Heart right ventricle (tissue), 16 donors: ENCODE measurements around the gene LOXL1. TPM values are rescaled to one million over a fixed set of nuclear protein-coding genes. Genes with fewer than 3 reads are reported as not detected.
"Not testable (repeated sequence)": the region's sequence is repeated elsewhere in the genome, so short reads cannot be mapped to it uniquely, and the experiment has no call there.

Source experiments
- ATAC-seq, 8 donors: fragments of 200-7000 bp; cut with Tn5 transposase; one replicate each; pipeline ENCODE4 v1.9.1; 2020; ENCODE audit warnings: mild to moderate bottlenecking in 8 of 8, moderate library complexity in 8 of 8, moderate number of reproducible peaks in 1 of 8
- DNase-seq, 2 donors: peaks; one replicate each; pipeline ENCODE4 v3.0.0-alpha.2; 2020
- H3K27ac ChIP-seq, 10 donors: fragments of 200-600 bp; sonication (generic) in 2 of 10; one replicate each; pipeline versions ENCODE4 v1.5.0 to v1.8.0; 2020 to 2022; ENCODE audit warnings: mild to moderate bottlenecking in 3 of 10
- H3K27me3 ChIP-seq, 7 donors: fragments of 200-600 bp; one replicate each; pipeline ENCODE4 v1.8.0; 2021 to 2022; ENCODE audit warnings: mild to moderate bottlenecking in 2 of 7
- H3K36me3 ChIP-seq, 9 donors: fragments of 200-600 bp; sonication (generic) in 1 of 9; one replicate each; pipeline versions ENCODE4 v1.5.0 to v1.8.0; 2020 to 2022; ENCODE audit warnings: mild to moderate bottlenecking in 2 of 9
- H3K4me1 ChIP-seq, 9 donors: fragments of 200-600 bp; sonication (generic) in 1 of 9; one replicate each; pipeline versions ENCODE4 v1.5.0 to v1.8.0; 2020 to 2022; ENCODE audit warnings: mild to moderate bottlenecking in 4 of 9
- H3K4me3 ChIP-seq, 10 donors: fragments of 200-600 bp; sonication (generic) in 2 of 10; one replicate each; pipeline versions ENCODE4 v1.5.0 to v1.8.0; 2020 to 2022; ENCODE audit warnings: mild to moderate bottlenecking in 7 of 10, moderate library complexity in 2 of 10
- H3K9me3 ChIP-seq, 11 donors: fragments of 200-600 bp in 10 of 11; sonication (generic) in 2 of 11; one replicate each; pipeline versions ENCODE4 v1.5.0 to v1.8.0; 2013 to 2022; ENCODE audit warnings: mild to moderate bottlenecking in 2 of 11, control low read depth in 1 of 11, moderate library complexity in 1 of 11
- WGBS, 2 donors: extraction: QIAGEN DNeasy Blood & Tissue Kit; methylation state at CpG; one replicate each; pipeline ENCODE4 v1.1.7; 2013; ENCODE audit warnings: inconsistent platforms in 1 of 2; 5-methylcytosine and 5-hydroxymethylcytosine counted together
- intact Hi-C, 10 donors: fragments of 100-400 bp; cut with DNase I; formaldehyde crosslinking; loops; one replicate each; pipeline versions ENCODE4 v1.11.1 to v1.14.2; 2022
- polyA plus RNA-seq, 2 donors: library from polyadenylated mRNA; stranded (reverse); fragments of 200-250 nt; gene quantifications; one replicate each; pipeline ENCODE4 v1.2.3, GENCODE V29; 2013
- total RNA-seq, 10 donors: library from RNA; stranded (reverse); fragmentation: NEBNext Ultra II Directional in 3 of 10; extraction: Animal tissue kit (Norgen Biotek cat#: 25700) in 3 of 10; gene quantifications; one replicate each; pipeline versions ENCODE4 v1.2.1 to v1.2.4, GENCODE V29; 2021 to 2023
- TF ChIP-seq, protein P1 (sequence below), 9 donors: fragments of 200-600 bp; sonication (generic) in 2 of 9; IDR thresholded peaks; one replicate each; pipeline versions ENCODE4 v1.5.0 to v1.8.0; 2021 to 2022; ENCODE audit warnings: antibody characterized with exemption in 9 of 9, mild to moderate bottlenecking in 5 of 9, moderate library complexity in 1 of 9
- donor health status: Arrhythmogenic right ventricular cardiomyopathy.
- donor health status: ischemic (EF 13 %, LVEDD 7.1; RV severe dilation, severe dysfunction).
- donor health status: healthy with polysubstance abuse.
- donor health status: DM: no; HTN: yes; CAD: no.
- donor health status: DM: no; HTN: no; CAD: no.
- donor health status: ischemic (EF 25% LVEDD 6.9; RV normal size, moderate dysfunction).
- donor health status: ischemic (EF 25% LVEDD 5.7; RV mildly dilated, moderate dysfunction).
- donor health status: healthy.
- donor health status: DM: yes; HTN: yes; CAD: no.
- donor health status: Ischemic cardiomyopathy.
- donor health status: ischemic (EF 35%, LVEDD 5.7; RV mildly dilated, moderate dysfunction).
- donor health status: nonischemic (EF 11% LVEDD 7.7; RV severe dilation, severe dysfunction).
- donor health status: DM: yes; HTN: yes; CAD: no.
- donor health status: PGD.
- donor health status: ischemic (EF 29% LVEDD 5.4; RV normal size, mild dysfunction).
- donor health status: nonischemic (EF 23%, LVEDD 6.1; RV moderate dilation, normal function).

Gene LOXL1
- total and polyA plus RNA-seq, 12 donors = 11.2 to 66.6 (median 27.8) TPM

DNA sequence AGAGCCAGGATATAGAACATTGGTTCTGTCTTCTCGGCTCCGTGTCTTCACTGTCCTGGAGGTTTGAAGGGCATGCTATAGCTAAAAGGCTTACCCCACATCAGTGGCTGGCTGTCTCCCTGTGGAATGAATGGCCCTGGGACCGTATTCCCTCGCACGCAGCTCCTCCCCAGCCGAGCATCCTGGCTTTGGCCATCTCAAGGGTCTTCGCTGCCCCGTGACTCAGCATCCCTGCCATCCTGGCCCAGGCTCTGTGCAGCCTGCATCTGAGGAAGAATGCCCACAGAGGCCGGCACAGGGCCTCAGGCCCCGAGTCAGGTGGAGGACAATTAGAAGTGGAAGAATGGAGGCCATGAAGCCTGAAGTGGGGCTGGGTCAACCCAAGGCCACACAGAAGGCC lies 11.0 kb downstream of the LOXL1 start:
- Histone ChIP-seq H3K27me3 (no peaks in the 10 kb centered on the region), H3K4me1 (peaks cover 12 to 85% (median 43%) of the 10 kb centered on the region in 9 donors), H3K36me3 (no peaks in the 10 kb centered on the region), H3K9me3 (no peaks in the 10 kb centered on the region), H3K4me3 (no peak overlapping the region), H3K27ac (peak overlapping the region in 4 of 10 donors; percentile 12 to 58 (median 31))
- intact Hi-C loops = no loop called here
- TF ChIP-seq, protein P1, sequence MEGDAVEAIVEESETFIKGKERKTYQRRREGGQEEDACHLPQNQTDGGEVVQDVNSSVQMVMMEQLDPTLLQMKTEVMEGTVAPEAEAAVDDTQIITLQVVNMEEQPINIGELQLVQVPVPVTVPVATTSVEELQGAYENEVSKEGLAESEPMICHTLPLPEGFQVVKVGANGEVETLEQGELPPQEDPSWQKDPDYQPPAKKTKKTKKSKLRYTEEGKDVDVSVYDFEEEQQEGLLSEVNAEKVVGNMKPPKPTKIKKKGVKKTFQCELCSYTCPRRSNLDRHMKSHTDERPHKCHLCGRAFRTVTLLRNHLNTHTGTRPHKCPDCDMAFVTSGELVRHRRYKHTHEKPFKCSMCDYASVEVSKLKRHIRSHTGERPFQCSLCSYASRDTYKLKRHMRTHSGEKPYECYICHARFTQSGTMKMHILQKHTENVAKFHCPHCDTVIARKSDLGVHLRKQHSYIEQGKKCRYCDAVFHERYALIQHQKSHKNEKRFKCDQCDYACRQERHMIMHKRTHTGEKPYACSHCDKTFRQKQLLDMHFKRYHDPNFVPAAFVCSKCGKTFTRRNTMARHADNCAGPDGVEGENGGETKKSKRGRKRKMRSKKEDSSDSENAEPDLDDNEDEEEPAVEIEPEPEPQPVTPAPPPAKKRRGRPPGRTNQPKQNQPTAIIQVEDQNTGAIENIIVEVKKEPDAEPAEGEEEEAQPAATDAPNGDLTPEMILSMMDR (IDR thresholded peaks at IDR 0.05) = no peak
- DNase-seq = no peak
- 78 to 87% methylated on average over 10 of the region's 10 CpGs for WGBS, 2 donors
- no peak for ATAC-seq

DNA sequence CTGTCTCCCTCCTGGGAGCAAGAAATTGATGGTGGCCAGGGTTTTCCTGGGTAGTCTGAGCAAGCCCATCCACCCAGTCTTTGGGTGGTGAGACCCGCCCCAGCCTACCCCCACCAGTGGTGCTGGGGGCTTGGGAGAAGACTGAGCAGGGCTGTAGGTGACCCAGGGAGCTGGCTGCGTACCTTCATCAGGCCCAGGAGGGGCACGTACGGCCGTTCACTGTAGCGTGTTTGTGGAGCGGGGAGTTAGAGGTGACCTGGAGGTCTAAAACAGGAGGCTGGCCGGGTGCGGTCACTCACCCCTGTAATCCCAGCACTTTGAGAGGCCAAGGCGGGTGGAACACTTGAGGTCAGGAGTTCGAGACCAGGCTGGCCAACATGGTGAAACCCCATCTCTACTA lies 11.5 kb downstream of the LOXL1 start:
- no peaks in the 10 kb centered on the region for H3K36me3 ChIP-seq
- no peak for DNase-seq
- H3K4me3 ChIP-seq = no peak overlapping the region
- no peaks in the 10 kb centered on the region for H3K27me3 ChIP-seq
- TF ChIP-seq, protein P1 (IDR thresholded peaks at IDR 0.05) = no peak
- ATAC-seq = no peak
- intact Hi-C loops = no loop called here
- H3K4me1 ChIP-seq = peaks cover 12 to 85% (median 44%) of the 10 kb centered on the region in 9 donors
- peak overlapping the region in 1 of 10 donors; percentile 58 for H3K27ac ChIP-seq
- WGBS, 2 donors = 97 to 99% methylated on average over 11 of the region's 11 CpGs
- H3K9me3 ChIP-seq = no peaks in the 10 kb centered on the region

DNA sequence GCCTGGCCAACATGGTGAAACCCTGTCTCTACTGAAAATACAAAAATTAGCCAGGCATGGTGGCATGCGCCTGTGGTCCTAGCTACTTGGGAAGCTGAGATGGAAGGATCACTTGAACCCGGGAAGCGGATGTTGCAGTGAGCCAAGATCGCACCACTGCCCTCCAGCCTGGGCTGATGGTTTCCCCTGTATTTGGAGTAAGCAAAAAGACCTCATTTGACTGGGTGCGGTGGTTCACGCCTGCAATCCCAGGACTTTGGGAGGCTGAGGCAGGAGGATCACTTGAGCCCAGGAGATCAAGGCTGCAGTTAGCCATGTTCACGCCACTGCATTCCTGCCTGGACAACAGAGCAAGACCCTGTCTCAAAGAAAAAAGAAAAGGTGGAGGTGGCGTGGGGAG lies 12.3 kb downstream of the LOXL1 start:
- DNase-seq, ATAC-seq, intact Hi-C loops, H3K27ac ChIP-seq, H3K9me3 ChIP-seq, H3K27me3 ChIP-seq, H3K36me3 ChIP-seq, H3K4me3 ChIP-seq: not testable (repeated sequence)
- H3K4me1 ChIP-seq = peaks cover 12 to 78% (median 44%) of the 10 kb centered on the region in 9 donors
- WGBS, 2 donors = 93 to 95% methylated on average over 8 of the region's 8 CpGs

DNA sequence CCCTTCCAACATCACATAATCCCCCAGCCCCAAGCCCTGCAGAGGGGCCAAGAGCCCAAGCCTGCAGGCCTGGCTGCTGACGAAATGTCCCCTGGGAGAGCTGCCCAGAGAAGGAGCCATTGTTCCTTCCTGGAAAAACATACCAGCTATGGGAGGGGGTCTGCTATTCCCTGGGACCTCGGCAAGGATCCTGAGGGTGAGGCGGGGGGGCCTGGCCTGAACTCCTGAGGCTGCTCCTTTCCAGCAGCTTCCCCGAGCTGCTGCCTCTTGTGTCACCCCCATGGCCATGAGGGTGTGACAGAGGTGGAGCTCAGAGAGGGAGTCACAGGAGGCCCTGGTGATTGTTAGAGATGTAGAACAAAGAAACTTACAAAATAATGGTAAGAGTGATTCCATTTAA lies 12.9 kb downstream of the LOXL1 start:
- Histone ChIP-seq H3K4me3 (no peak overlapping the region), H3K27ac (peak overlapping the region in 3 of 10 donors; percentile 41 to 86 (median 71)), H3K27me3 (no peaks in the 10 kb centered on the region), H3K36me3 (peaks cover 0 to 5% (median 0%) of the 10 kb centered on the region in 9 donors), H3K4me1 (peaks cover 12 to 76% (median 44%) of the 10 kb centered on the region in 9 donors), H3K9me3 (no peaks in the 10 kb centered on the region)
- no peak for DNase-seq
- intact Hi-C loops = no loop called here
- no peak for ATAC-seq
- 59 to 70% methylated on average over 4 of the region's 4 CpGs for WGBS, 2 donors
- TF ChIP-seq, protein P1 (IDR thresholded peaks at IDR 0.05) = no peak
